Measurements from ENCODE around the gene NBDY. TPM values are rescaled to one million over a fixed set of nuclear protein-coding genes. Genes with fewer than 3 reads are reported as not detected.

The NBDY gene
- total RNA-seq, 2 donors from 2014 or later, result 12.7 to 35.3 TPM

DNA sequence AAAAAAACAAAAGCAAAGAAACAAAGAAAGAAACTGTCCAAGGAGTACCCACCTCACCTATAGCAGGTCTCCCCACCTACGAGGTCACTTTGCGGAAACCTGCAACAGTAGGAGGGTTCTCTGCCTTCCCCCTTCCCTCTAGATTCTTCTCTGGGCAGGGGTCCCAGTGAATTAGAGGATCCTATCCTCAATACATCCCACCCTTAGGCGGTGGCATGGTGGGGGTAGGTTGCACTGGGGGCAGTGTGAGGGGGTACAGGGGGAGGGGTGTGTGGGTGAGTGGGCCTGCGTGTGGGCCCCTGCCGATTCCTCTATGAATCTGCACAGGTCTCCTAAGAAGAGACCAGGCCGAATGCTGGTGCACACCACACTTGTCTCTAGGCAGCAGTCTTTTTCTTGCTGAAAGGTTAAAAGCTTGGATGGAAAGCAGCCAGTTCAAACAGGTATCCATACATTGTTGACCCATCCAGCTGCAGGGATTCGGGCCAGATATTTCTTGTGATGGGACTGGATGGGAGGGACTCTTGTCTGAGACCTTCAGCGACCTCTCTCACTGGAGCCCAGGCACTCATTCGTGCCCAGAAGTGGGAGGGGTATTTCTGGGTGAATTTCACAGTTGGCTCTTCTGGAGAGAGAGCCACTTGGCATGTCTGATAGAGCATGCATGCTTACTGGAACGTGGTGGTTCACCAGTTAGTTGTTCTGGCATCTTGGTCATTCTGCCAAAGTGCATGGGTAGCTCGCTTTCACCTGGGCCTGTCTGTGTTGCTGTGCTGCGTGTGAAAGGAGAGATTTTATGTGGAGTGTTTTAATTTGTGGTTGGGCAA lies 65.6 kb downstream of the NBDY start:
- DNase-seq (ENCODE audit: low spot score) (peak; percentile 58), ATAC-seq (no peak)
- no peak overlapping the region for H3K4me3 Mint-ChIP-seq
- H3K27ac Mint-ChIP-seq, result no peak overlapping the region
- H3K27me3 Mint-ChIP-seq, result peaks cover 0 to 5% of the 10 kb centered on the region in 2 donors
- no peaks in the 10 kb centered on the region for H3K9me3 Mint-ChIP-seq
- peaks cover 25 to 34% of the 10 kb centered on the region in 2 donors for H3K4me1 Mint-ChIP-seq (ENCODE audit: low read depth in 2 of 2)
- H3K36me3 Mint-ChIP-seq, result no peaks in the 10 kb centered on the region

DNA sequence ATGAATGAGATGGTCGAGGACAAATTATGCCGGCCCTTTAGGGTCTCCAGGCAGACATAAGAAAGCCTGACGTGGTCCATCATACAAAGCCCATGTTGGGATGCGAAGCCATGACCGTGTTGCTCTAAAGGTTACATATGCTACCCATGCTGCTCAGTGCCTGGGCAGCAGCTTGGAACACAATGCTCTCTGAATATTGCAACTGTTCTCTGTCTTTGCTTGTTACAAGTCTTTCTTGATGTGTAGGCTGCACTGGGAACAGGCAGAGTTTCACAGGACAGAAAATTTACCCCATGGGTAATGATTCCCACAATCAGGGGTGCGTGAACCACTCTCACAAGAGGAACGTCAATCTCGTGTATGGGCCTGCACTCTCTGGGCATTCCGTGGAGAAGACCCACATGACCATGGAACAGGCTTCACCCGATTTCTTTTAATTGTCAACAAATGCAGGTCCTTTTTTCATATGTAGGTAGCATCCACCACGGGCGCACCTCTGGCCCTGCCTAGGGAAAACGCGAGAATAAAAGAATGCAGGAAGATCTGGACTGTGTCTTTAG lies 66.3 kb downstream of the NBDY start:
- ATAC-seq, result no peak
- Mint-ChIP-seq H3K27me3 (peaks cover 0 to 8% of the 10 kb centered on the region in 2 donors), H3K4me3 (no peak overlapping the region), H3K9me3 (no peaks in the 10 kb centered on the region), H3K36me3 (no peaks in the 10 kb centered on the region), H3K4me1 (ENCODE audit: low read depth in 2 of 2) (peaks cover 30 to 36% of the 10 kb centered on the region in 2 donors), H3K27ac (no peak overlapping the region)
- DNase-seq (ENCODE audit: low spot score), result no peak

DNA sequence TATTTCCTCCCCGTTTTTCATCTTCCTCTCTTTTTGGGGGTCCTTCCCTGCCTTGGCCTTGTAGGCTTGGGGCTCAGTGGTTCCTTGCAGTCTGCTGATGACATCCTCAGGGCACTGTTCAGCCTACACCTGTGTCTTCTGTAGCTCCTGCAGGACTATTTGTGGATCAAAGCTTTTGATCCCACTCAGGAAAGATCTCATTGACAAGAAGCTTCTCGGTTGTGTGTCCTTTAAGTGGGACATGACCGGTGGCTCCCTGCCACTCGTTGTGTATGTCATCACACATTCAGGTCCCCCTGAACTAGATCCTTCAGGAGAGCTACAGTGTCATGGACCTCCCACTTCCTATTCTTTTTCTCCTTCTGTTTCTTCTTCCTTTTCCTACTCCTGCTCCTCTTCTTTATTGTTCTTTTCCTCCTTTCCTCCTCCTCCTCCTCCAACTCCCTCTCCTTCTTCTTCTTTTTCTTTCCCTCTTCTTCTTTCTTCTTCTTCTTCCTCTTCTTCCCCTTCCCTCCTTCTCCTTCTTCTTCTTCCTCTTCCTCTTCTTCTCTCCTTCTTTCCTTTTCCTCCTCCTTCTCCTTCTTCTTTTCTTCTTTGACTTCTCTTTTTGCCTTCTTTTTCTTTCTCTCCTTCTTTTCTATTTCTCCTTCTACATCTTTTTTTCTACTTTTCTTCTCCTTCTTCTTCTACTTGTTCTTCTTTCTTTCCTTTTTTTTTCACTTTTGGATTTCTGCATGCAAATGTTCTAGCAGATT lies 67.8 kb downstream of the NBDY start:
- Mint-ChIP-seq H3K9me3 (no peaks in the 10 kb centered on the region), H3K4me3 (no peak overlapping the region), H3K36me3 (no peaks in the 10 kb centered on the region), H3K27me3 (peaks cover 0 to 11% of the 10 kb centered on the region in 2 donors), H3K27ac (peak overlapping the region in 1 of 2 donors; percentile 2), H3K4me1 (ENCODE audit: low read depth in 2 of 2) (peaks cover 41 to 43% of the 10 kb centered on the region in 2 donors)
- DNase-seq (ENCODE audit: low spot score) (no peak), ATAC-seq (no peak)

DNA sequence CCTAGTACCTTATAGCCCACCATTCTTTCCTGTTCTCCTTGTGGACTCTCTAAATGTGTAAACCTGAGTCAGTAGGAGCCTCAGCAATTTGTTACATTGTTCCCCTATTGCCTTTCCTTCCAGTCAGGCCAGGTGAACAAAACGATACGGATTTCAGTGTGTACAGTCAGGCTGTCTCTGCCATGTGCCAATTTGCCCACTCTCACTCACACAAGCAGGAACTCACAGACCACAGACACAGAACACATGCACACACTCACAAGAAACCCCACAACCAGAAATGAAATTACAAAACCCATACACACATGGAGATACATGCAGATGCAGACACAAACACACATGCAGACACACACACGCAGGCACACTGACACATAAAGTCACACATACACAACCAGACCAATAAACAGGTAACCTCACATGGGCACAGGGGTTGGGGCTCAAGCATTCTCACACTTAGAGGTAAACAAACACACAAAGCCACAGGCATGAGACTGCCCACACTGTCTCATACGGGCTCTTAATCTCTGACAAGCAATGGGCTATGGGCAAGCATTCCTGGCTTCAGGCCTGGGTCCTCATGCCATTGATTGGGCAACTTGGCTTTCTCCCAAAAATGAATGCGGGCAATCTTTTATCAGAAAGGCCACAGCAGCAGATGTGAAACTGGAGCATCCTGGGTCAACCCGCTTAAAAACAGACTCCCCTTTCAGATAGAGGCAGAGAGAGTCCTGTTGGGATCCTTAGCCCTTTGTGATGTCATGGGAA lies 68.7 kb downstream of the NBDY start:
- Mint-ChIP-seq H3K36me3 (no peaks in the 10 kb centered on the region), H3K27me3 (peaks cover 0 to 11% of the 10 kb centered on the region in 2 donors), H3K27ac (peak overlapping the region in 1 of 2 donors; percentile 2), H3K4me3 (no peak overlapping the region), H3K9me3 (no peaks in the 10 kb centered on the region), H3K4me1 (ENCODE audit: low read depth in 2 of 2) (peaks cover 35 to 38% of the 10 kb centered on the region in 2 donors)
- no peak for DNase-seq (ENCODE audit: low spot score)
- ATAC-seq, result no peak

DNA sequence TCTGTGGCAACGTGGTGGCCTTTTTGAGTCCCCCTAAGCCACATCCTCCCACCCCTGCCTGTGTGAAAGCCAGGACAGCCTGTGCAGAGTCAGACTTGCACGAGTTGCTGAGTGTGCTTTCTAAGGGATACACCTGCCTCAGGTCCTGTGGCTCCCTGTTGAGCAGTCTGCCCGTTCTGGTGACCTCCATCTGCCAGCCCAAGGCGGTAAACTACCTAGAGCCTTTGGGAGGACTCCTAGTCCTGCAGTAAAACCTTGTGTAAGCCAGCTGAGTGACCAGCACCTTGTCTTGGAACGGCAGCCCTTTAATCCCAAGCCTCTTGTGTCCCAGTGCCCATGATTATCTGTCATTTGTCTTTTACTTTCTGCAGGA lies 69.3 kb downstream of the NBDY start:
- ATAC-seq (no peak), DNase-seq (ENCODE audit: low spot score) (no peak)
- H3K27me3 Mint-ChIP-seq, result peaks cover 0 to 11% of the 10 kb centered on the region in 2 donors
- H3K4me1 Mint-ChIP-seq (ENCODE audit: low read depth in 2 of 2), result peaks cover 34 to 38% of the 10 kb centered on the region in 2 donors
- no peaks in the 10 kb centered on the region for H3K9me3 Mint-ChIP-seq
- H3K27ac Mint-ChIP-seq, result no peak overlapping the region
- no peaks in the 10 kb centered on the region for H3K36me3 Mint-ChIP-seq
- H3K4me3 Mint-ChIP-seq, result no peak overlapping the region

DNA sequence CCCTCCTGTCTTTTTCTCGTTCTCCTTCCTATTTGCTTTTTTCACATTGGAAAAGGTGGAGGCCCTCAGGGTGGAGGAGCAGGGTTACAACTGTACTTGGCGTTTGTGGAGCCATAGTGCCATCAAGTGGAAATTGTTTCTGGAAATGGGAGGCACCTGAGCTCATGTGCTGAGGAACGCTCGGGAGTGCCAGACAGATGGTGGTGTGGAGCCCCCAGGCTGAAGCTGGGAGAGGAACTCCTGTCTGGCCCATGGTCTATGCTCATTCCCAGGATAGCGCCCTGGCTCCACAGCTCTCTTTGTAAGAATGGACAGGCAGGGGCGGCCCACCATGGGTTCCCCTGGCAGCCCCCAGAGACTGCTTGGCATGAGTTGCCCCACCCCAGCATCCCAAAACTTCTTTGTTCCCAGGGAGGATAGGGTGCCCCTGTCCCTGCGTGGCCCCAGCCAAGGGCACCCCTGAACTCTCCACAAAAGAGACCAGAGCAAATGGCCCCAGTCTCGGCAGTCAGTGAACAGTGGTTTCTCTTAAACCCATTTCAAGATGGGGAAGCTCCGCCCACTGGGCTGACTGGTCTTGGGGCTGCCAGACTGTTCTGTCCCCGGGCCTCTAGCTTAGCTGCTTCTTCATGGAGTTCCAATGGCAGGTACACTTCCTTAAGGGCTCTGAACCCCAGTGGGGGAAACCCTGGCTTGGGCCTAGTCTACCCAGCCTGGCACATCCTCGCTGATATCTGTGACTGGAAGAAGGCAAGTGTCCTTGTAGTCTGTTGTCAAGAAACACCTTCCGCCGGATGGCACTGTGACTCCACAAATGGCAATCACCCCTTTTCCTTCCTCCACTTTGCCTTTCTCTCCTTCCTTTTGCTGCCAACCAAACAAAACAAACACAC lies 70.1 kb downstream of the NBDY start:
- peaks cover 0 to 11% of the 10 kb centered on the region in 2 donors for H3K27me3 Mint-ChIP-seq
- no peaks in the 10 kb centered on the region for H3K9me3 Mint-ChIP-seq
- H3K4me1 Mint-ChIP-seq (ENCODE audit: low read depth in 2 of 2), result peaks cover 32 to 38% of the 10 kb centered on the region in 2 donors
- ATAC-seq, result no peak
- no peak overlapping the region for H3K27ac Mint-ChIP-seq
- no peak for DNase-seq (ENCODE audit: low spot score)
- no peak overlapping the region for H3K4me3 Mint-ChIP-seq
- H3K36me3 Mint-ChIP-seq, result no peaks in the 10 kb centered on the region

DNA sequence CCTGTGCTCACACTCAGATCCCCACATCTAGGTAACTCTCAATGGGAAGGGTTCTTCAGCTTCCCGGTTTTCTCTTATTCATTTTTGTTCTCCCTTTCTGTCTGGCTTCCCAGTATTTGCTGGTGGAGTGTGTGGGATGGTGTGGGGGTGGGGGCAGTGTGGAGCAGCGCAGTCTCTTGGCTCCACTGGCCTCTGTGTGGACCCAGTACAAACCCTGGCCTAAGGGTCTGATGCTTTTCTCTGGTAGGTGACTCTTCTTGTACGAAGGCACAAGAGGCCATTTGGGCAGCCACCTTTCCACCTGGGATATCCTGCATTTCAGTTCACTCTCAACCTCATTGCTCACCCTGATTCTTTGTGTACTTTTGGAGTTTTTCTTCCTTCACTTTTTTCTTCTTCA lies 71.3 kb downstream of the NBDY start:
- Mint-ChIP-seq H3K9me3 (no peaks in the 10 kb centered on the region), H3K4me1 (ENCODE audit: low read depth in 2 of 2) (peaks cover 32 to 38% of the 10 kb centered on the region in 2 donors), H3K36me3 (no peaks in the 10 kb centered on the region), H3K27me3 (peaks cover 0 to 11% of the 10 kb centered on the region in 2 donors), H3K27ac (peak overlapping the region; percentile 39 to 73), H3K4me3 (peak overlapping the region; percentile 40)
- DNase-seq (ENCODE audit: low spot score), result no peak
- ATAC-seq, result no peak

DNA sequence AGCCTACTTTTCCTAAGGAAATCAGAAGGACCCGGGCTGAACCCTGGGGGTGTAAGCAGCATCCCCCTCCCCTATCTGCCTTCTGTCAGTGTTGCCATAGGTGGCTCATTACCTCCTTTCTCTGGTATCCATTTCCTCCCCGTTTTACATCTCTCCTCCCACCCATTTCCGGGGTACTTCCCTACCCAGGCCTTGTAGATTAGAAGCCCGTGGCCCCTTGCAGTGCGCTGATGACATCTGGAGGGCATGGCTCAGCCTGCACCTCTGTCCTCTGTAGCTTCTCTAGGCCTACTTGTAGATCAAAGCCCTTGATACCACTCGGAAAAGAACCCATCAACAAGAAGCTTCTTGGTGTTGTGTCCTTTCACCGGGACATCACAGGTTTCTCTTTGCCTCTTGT lies 71.8 kb downstream of the NBDY start:
- H3K4me1 Mint-ChIP-seq (ENCODE audit: low read depth in 2 of 2), result peaks cover 32 to 38% of the 10 kb centered on the region in 2 donors
- peak overlapping the region; percentile 40 for H3K4me3 Mint-ChIP-seq
- no peak for DNase-seq (ENCODE audit: low spot score)

DNA sequence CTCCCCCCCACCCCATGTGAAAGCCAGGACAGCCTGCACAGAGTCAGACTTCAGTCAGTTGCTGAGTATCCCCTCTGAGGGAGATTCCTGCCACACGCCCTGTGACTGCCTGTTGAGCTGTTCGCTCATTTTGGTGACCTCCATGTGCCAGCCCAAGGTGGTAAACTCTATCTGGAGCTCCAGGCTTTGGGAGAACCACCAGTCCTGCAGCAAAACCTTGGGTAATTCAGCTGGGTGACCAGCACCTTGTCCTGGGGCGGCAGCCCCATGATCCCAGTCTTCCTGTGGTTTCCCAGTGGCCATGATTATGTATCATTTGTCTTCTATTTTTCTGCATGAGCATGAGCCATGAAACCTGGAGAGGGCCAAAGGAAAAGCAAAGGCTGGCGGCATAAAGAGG lies 73.4 kb downstream of the NBDY start:
- H3K4me3 Mint-ChIP-seq, result no peak overlapping the region
- H3K9me3 Mint-ChIP-seq, result no peaks in the 10 kb centered on the region
- no peak overlapping the region for H3K27ac Mint-ChIP-seq
- peaks cover 31 to 32% of the 10 kb centered on the region in 2 donors for H3K4me1 Mint-ChIP-seq (ENCODE audit: low read depth in 2 of 2)
- H3K36me3 Mint-ChIP-seq, result no peaks in the 10 kb centered on the region
- ATAC-seq (no peak), DNase-seq (ENCODE audit: low spot score) (no peak)
- peaks cover 0 to 8% of the 10 kb centered on the region in 2 donors for H3K27me3 Mint-ChIP-seq

More for the DNA sequence above, 71.8 kb downstream of the NBDY start:
- H3K9me3 Mint-ChIP-seq, result no peaks in the 10 kb centered on the region
- H3K27ac Mint-ChIP-seq, result peak overlapping the region; percentile 39 to 73
- no peaks in the 10 kb centered on the region for H3K36me3 Mint-ChIP-seq
- H3K27me3 Mint-ChIP-seq, result peaks cover 0 to 11% of the 10 kb centered on the region in 2 donors
- peak; percentile 64 to 65 for ATAC-seq

DNA sequence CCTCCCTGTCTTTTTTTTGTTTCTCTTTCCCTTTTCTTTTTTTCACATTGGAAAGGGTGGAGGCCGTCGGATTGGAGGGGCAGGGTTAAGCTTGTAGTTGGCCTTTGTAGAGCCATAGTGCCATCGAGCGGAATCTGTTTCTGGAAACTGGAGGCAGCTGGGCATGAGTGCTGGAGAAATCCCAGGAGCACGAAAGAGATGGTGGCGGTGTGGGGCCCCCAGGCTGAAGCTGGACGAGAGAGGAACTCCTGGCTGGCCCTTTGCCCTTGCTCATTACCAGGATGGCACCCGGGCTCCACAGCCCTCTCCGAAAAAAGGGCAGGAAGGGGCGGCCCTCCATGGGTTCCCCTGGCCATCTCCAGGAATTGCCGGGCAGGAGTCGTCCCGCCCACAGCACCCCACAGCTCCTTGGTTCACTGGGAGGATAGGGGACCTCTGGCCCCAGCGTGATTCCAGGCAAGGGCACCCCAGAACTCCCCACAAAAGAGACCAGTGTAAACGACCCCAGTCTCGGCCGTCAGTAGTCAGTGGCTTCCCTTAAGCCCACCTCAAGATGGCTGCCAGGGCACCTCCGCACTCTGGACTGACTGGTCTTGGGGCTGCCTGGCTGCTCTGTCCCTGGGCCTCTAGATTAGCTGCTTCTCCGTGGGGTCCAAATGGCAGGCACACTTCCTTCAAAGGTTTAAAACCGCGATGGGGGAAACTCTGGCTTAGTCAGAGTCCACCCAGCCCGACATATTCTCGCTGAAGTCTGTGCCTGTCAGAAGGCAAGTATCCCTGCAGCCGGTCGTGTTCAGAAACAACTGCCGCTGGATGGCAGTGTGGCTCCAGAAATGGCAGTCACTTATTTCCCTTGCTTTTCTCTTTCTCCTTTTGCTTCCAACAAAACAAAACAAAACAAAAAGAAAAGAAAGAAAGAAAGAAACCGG lies 74.1 kb downstream of the NBDY start:
- no peaks in the 10 kb centered on the region for H3K9me3 Mint-ChIP-seq
- DNase-seq (ENCODE audit: low spot score) (no peak), ATAC-seq (peak in 1 of 2 donors; percentile 79)
- no peaks in the 10 kb centered on the region for H3K36me3 Mint-ChIP-seq
- H3K27ac Mint-ChIP-seq, result no peak overlapping the region
- H3K27me3 Mint-ChIP-seq, result peaks cover 0 to 6% of the 10 kb centered on the region in 2 donors
- no peak overlapping the region for H3K4me3 Mint-ChIP-seq
- H3K4me1 Mint-ChIP-seq (ENCODE audit: low read depth in 2 of 2), result peaks cover 25 to 26% of the 10 kb centered on the region in 2 donors

DNA sequence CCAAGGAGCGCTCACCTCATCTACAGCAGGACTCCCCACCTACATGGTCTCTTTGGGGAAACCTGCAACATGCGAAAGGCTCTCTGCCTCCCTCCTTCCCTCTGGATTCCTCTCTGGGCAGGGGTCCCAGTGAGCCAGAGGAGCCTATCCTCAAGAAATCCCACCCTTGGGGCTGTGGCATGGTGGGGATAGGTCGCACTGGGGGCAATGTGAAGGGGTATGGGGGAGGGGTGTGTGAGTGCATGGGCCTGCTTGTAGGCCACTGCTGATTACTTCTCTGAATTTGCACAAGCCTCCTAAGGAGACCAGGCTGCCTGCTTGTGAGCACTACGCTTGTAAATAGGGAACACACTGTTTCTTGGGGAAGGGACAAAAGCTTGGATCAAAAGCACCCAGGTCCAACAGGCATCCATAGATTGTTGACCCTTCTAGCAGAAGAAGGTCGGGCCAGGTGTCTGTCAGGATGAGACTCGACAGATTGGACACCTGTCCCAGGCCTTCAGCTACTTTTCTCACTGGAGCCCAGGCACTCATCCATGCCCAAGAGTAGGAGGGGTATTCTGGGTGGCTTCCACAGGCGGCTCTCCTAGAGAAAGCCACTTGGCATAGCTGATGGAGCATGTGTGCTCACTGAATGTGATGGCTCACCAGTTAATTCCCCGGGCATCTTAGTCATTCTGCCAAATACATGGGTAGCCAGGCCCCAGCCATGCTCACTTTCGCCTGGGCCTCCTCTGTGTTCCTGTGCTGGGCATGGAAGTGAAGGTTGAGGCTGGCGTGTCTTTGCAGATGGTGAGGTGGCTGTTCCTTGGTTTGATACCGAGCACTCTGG lies 75.0 kb downstream of the NBDY start:
- peaks cover 26 to 30% of the 10 kb centered on the region in 2 donors for H3K4me1 Mint-ChIP-seq (ENCODE audit: low read depth in 2 of 2)
- H3K27ac Mint-ChIP-seq, result no peak overlapping the region
- H3K9me3 Mint-ChIP-seq, result no peaks in the 10 kb centered on the region
- ATAC-seq (no peak), DNase-seq (ENCODE audit: low spot score) (no peak)
- no peaks in the 10 kb centered on the region for H3K36me3 Mint-ChIP-seq
- H3K4me3 Mint-ChIP-seq, result no peak overlapping the region
- H3K27me3 Mint-ChIP-seq, result peaks cover 0 to 6% of the 10 kb centered on the region in 2 donors
